OCI-LY1 (cell line): ENCODE measurements around the gene LTBP2.

Experiments
- H2AFZ ChIP-seq: fragments of 200-600 bp; sonication (generic), shearing (Covaris generic); 2 replicates; pipeline ENCODE4 v1.6.0; 2014; ENCODE audit warnings: antibody characterized with exemption, mild to moderate bottlenecking, low read length
- H3F3A ChIP-seq: fragments of 200-600 bp; sonication (generic), shearing (Covaris generic); 2 replicates; pipeline ENCODE4 v1.6.0; 2014; ENCODE audit warnings: mild to moderate bottlenecking, antibody characterized with exemption, low read length, moderate library complexity; ENCODE audit not compliant: insufficient read depth
- H3K27ac ChIP-seq: fragments of 200-600 bp; sonication (generic); 2 replicates; pipeline ENCODE4 v1.5.1; 2014; ENCODE audit warnings: low read length, mixed run types, mild to moderate bottlenecking, low read depth; ENCODE audit not compliant: poor library complexity, severe bottlenecking
- H3K27me3 ChIP-seq: fragments of 200-600 bp; sonication (generic); 2 replicates; pipeline ENCODE4 v1.6.0; 2014; ENCODE audit warnings: antibody characterized with exemption, mild to moderate bottlenecking, low read length, moderate library complexity; ENCODE audit not compliant: insufficient read depth
- H3K36me3 ChIP-seq: fragments of 200-600 bp; sonication (generic); 2 replicates; pipeline ENCODE4 v1.6.1; 2014; ENCODE audit warnings: mild to moderate bottlenecking, antibody characterized with exemption, low read length, moderate library complexity, mixed read lengths; ENCODE audit not compliant: insufficient read depth
- H3K4me1 ChIP-seq: fragments of 200-600 bp; sonication (generic); 2 replicates; pipeline ENCODE4 v1.5.1; 2014; ENCODE audit warnings: mild to moderate bottlenecking, low read length, moderate library complexity; ENCODE audit not compliant: insufficient read depth, severe bottlenecking
- H3K4me2 ChIP-seq: fragments of 200-600 bp; sonication (generic), shearing (Covaris generic); 2 replicates; pipeline ENCODE4 v1.6.1; 2014; ENCODE audit warnings: low read length
- H3K4me3 ChIP-seq: fragments of 200-600 bp; sonication (generic); 2 replicates; pipeline ENCODE4 v1.5.1; 2014; ENCODE audit warnings: low read length, low read depth, mild to moderate bottlenecking, mixed read lengths; ENCODE audit not compliant: poor library complexity, severe bottlenecking
- H3K79me2 ChIP-seq: fragments of 200-600 bp; shearing (Covaris generic); 2 replicates; pipeline ENCODE4 v1.6.1; 2016; ENCODE audit warnings: mixed run types, low read length, mixed read lengths; ENCODE audit not compliant: insufficient read depth
- H3K9ac ChIP-seq: fragments of 200-600 bp; sonication (generic), shearing (Covaris generic); 2 replicates; pipeline ENCODE4 v1.6.1; 2014; ENCODE audit warnings: mild to moderate bottlenecking, low read length, mixed read lengths
- H3K9me2 ChIP-seq: fragments of 200-600 bp; sonication (generic), shearing (Covaris generic); 2 replicates; pipeline ENCODE4 v1.6.1; 2014; ENCODE audit warnings: low read depth, mild to moderate bottlenecking, low read length, mixed read lengths
- H3K9me3 ChIP-seq: fragments of 200-600 bp; shearing (Covaris generic); 2 replicates; pipeline ENCODE4 v1.6.1; 2014; ENCODE audit warnings: low read length, mixed read lengths
- H4K20me1 ChIP-seq: fragments of 200-600 bp; sonication (generic), shearing (Covaris generic); 2 replicates; pipeline ENCODE4 v1.6.0; 2016; ENCODE audit warnings: mild to moderate bottlenecking, low read length; ENCODE audit not compliant: insufficient read depth
- EZH2 ChIP-seq: fragments of 200-600 bp; sonication (generic), shearing (Covaris generic); IDR thresholded peaks from 2 replicates; pipeline ENCODE4 v1.8.0; 2017; ENCODE audit warnings: borderline replicate concordance, mixed run types, mild to moderate bottlenecking, antibody characterized with exemption, low read length, moderate library complexity, mixed read lengths
- TF ChIP-seq, protein P1 (sequence below): fragments of 200-600 bp; sonication (generic), shearing (Covaris generic); IDR thresholded peaks from 2 replicates; pipeline ENCODE4 v1.5.1; 2017; ENCODE audit warnings: mild to moderate bottlenecking, antibody characterized with exemption, low read length, moderate library complexity, mixed read lengths

Gene LTBP2

GRCh38 chr14:74650927-74651686, 39.1 kb upstream of the LTBP2 start:
- Histone ChIP-seq H3K36me3 (no peaks in the 10 kb centered on the region), H3K27me3 (peaks cover 4% of the 10 kb centered on the region; the same call in 1 of the 2 replicates), H3K9ac (no peak overlapping the region), H2AFZ (no peak overlapping the region), H3K9me3 (no peaks in the 10 kb centered on the region), H3K4me1 (no peaks in the 10 kb centered on the region), H3K4me2 (no peak overlapping the region), H3K4me3 (no peak overlapping the region), H3F3A (no peaks in the 10 kb centered on the region), H4K20me1 (no peaks in the 10 kb centered on the region), H3K27ac (no peak overlapping the region), H3K79me2 (no peaks in the 10 kb centered on the region), H3K9me2 (no peaks in the 10 kb centered on the region)
- TF ChIP-seq EZH2, result no peak
- TF ChIP-seq, protein P1, sequence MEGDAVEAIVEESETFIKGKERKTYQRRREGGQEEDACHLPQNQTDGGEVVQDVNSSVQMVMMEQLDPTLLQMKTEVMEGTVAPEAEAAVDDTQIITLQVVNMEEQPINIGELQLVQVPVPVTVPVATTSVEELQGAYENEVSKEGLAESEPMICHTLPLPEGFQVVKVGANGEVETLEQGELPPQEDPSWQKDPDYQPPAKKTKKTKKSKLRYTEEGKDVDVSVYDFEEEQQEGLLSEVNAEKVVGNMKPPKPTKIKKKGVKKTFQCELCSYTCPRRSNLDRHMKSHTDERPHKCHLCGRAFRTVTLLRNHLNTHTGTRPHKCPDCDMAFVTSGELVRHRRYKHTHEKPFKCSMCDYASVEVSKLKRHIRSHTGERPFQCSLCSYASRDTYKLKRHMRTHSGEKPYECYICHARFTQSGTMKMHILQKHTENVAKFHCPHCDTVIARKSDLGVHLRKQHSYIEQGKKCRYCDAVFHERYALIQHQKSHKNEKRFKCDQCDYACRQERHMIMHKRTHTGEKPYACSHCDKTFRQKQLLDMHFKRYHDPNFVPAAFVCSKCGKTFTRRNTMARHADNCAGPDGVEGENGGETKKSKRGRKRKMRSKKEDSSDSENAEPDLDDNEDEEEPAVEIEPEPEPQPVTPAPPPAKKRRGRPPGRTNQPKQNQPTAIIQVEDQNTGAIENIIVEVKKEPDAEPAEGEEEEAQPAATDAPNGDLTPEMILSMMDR, result no peak

DNA sequence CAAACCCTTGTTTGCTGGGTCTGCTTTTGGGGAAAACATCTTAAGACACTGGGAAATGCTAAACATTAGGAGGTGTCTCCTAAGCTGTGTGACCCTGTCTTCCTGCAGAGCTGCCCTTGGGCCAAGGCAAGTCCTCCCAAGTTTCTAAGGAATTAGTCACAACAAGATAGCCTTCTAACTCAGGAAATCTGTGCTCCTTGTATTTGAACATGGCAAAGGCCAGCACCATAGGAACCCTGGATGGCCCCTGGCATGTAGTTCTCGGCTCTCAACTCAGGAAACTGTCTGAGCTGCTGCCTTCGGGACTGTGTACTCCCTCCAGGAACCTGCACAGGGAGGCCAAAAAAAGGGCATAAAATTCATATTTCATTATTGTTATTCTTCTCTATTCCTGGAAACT, 37.6 kb upstream of the LTBP2 start:
- no peak overlapping the region for H3K4me2 ChIP-seq
- no peak overlapping the region for H3K27ac ChIP-seq
- no peaks in the 10 kb centered on the region for H3K4me1 ChIP-seq

GRCh38 chr14:74649167-74649566, 37.1 kb upstream of the LTBP2 start:
- H2AFZ ChIP-seq, result no peak overlapping the region
- H3K27me3 ChIP-seq, result peaks cover 4% of the 10 kb centered on the region; the same call in 1 of the 2 replicates
- no peak overlapping the region for H3K4me3 ChIP-seq
- H3K9me3 ChIP-seq, result no peaks in the 10 kb centered on the region
- H4K20me1 ChIP-seq, result no peaks in the 10 kb centered on the region
- H3K36me3 ChIP-seq, result no peaks in the 10 kb centered on the region
- no peaks in the 10 kb centered on the region for H3K4me1 ChIP-seq
- H3K4me2 ChIP-seq, result no peak overlapping the region
- no peaks in the 10 kb centered on the region for H3K79me2 ChIP-seq
- H3K9ac ChIP-seq, result no peak overlapping the region
- TF ChIP-seq, protein P1, result no peak
- TF ChIP-seq EZH2, result no peak
- no peaks in the 10 kb centered on the region for H3K9me2 ChIP-seq
- no peaks in the 10 kb centered on the region for H3F3A ChIP-seq
- H3K27ac ChIP-seq, result no peak overlapping the region

More for the DNA sequence above, 37.6 kb upstream of the LTBP2 start:
- Histone ChIP-seq H3K36me3 (no peaks in the 10 kb centered on the region), H3F3A (no peaks in the 10 kb centered on the region), H3K9me2 (no peaks in the 10 kb centered on the region), H3K9me3 (no peaks in the 10 kb centered on the region), H3K79me2 (no peaks in the 10 kb centered on the region), H4K20me1 (no peaks in the 10 kb centered on the region), H3K9ac (no peak overlapping the region), H2AFZ (no peak overlapping the region), H3K4me3 (no peak overlapping the region), H3K27me3 (peaks cover 4% of the 10 kb centered on the region; the same call in 1 of the 2 replicates)
- TF ChIP-seq, protein P1, result no peak
- TF ChIP-seq EZH2, result no peak
